Measurements from ENCODE around the gene HELZ2.
A peak's percentile ranks its signal among the peaks of the same experiment; 100 is the strongest.

HELZ2 gene

DNA sequence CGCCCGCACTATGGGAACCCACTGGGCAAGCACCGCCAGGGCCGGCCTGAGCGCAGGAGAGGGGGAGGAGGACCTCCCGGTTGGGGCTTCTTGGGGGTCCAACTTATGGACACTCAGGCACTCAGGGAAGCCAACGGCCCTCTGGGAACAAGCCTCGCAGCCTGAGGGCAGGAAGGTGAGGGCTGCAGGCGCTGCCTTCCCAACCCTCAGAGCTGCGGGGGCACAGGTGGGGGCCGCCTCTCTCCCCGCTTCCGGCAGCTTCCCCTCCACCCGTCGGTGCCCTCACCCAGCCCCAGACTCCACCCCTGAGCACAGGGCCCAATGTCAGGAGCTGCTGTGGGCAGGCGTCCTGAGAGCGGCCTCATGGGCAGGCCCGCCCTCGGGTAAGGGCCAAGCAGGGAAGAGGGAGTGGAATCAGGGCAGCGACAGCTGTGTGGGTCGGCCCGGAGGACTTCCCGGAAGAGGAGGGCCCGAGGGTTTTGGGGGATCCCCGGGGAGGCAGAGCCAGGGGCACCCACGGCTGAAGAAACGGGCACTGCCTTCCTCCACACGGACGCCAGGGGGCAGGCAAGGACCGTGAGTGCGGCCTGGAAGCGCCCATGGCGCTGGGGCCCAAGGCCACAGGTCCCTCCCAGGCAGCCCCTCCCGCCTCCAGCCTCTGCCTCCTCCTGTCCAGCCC lies 36.4 kb downstream of the HELZ2 start:
- H3K4me1 ChIP-seq (ENCODE audit: control insufficient read depth, low read length): peaks cover 25% of the 10 kb centered on the region
- H3F3A ChIP-seq (ENCODE audit: control insufficient read depth, insufficient read depth): no peaks in the 10 kb centered on the region
- no peaks in the 10 kb centered on the region for H3K9me3 ChIP-seq (ENCODE audit: control insufficient read depth, insufficient read depth, low read length)
- H3K27ac ChIP-seq (ENCODE audit: low read depth, low read length): peak overlapping the region; percentile 36
- H3K4me2 ChIP-seq (ENCODE audit: low read length): peak overlapping the region; percentile 95
- TF ChIP-seq EZH2phosphoT487 (IDR thresholded peaks at IDR 0.05; ENCODE audit: borderline replicate concordance, low read length): no peak
- peak; percentile 94 for TF ChIP-seq CTCF (IDR thresholded peaks at IDR 0.05; ENCODE audit: low read depth, low read length, poor library complexity, severe bottlenecking)
- H4K20me1 ChIP-seq (ENCODE audit: control insufficient read depth, insufficient read depth, low read depth, low read length): no peaks in the 10 kb centered on the region
- H3K9me2 ChIP-seq (replicated peaks; ENCODE audit: control insufficient read depth, low read length): no peaks in the 10 kb centered on the region
- peak overlapping the region; percentile 73 for H3K4me3 ChIP-seq (ENCODE audit: low read length)
- H3K27me3 ChIP-seq (ENCODE audit: control insufficient read depth, low read length): no peaks in the 10 kb centered on the region
- H3K79me2 ChIP-seq (ENCODE audit: control insufficient read depth, low read length): no peaks in the 10 kb centered on the region
- no peaks in the 10 kb centered on the region for H3K36me3 ChIP-seq (ENCODE audit: control insufficient read depth, low read length)

GRCh38 chr20:63536997-63537524 lies 37.0 kb downstream of the HELZ2 start, which contains the start of gene PTK6:
TSS of gene PTK6 (minus strand) at chr20:63537376. CDS start at chr20:63537314, 62 bp downstream.
- H3K9me3 ChIP-seq (ENCODE audit: control insufficient read depth, insufficient read depth, low read length): no peaks in the 10 kb centered on the region
- no peaks in the 10 kb centered on the region for H3K79me2 ChIP-seq (ENCODE audit: control insufficient read depth, low read length)
- H3K4me2 ChIP-seq (ENCODE audit: low read length): peak within 1 kb of the TSS; percentile 95
- H3K4me3 ChIP-seq (ENCODE audit: low read length): peak within 1 kb of the TSS; percentile 73
- no peaks in the 10 kb centered on the region for H4K20me1 ChIP-seq (ENCODE audit: control insufficient read depth, insufficient read depth, low read depth, low read length)
- H3K9me2 ChIP-seq (replicated peaks; ENCODE audit: control insufficient read depth, low read length): no peaks in the 10 kb centered on the region
- no peaks in the 10 kb centered on the region for H3K27me3 ChIP-seq (ENCODE audit: control insufficient read depth, low read length)
- TF ChIP-seq EZH2phosphoT487 (IDR thresholded peaks at IDR 0.05; ENCODE audit: borderline replicate concordance, low read length) (no peak), CTCF (IDR thresholded peaks at IDR 0.05; ENCODE audit: low read depth, low read length, poor library complexity, severe bottlenecking) (no peak)
- no peaks in the 10 kb centered on the region for H3F3A ChIP-seq (ENCODE audit: control insufficient read depth, insufficient read depth)
- H3K27ac ChIP-seq (ENCODE audit: low read depth, low read length): peak within 1 kb of the TSS; percentile 36
- H3K4me1 ChIP-seq (ENCODE audit: control insufficient read depth, low read length): peaks cover 25% of the 10 kb centered on the region
- H3K36me3 ChIP-seq (ENCODE audit: control insufficient read depth, low read length): no peaks in the 10 kb centered on the region

GRCh38 chr20:63536241-63536977 lies 37.6 kb downstream of the HELZ2 start:
- H3K27me3 ChIP-seq (ENCODE audit: control insufficient read depth, low read length): no peaks in the 10 kb centered on the region
- peaks cover 25% of the 10 kb centered on the region for H3K4me1 ChIP-seq (ENCODE audit: control insufficient read depth, low read length)
- H3K36me3 ChIP-seq (ENCODE audit: control insufficient read depth, low read length): no peaks in the 10 kb centered on the region
- no peak overlapping the region for H3K27ac ChIP-seq (ENCODE audit: low read depth, low read length)
- H3K9me2 ChIP-seq (replicated peaks; ENCODE audit: control insufficient read depth, low read length): no peaks in the 10 kb centered on the region
- TF ChIP-seq CTCF (IDR thresholded peaks at IDR 0.05; ENCODE audit: low read depth, low read length, poor library complexity, severe bottlenecking): no peak
- no peak for TF ChIP-seq EZH2phosphoT487 (IDR thresholded peaks at IDR 0.05; ENCODE audit: borderline replicate concordance, low read length)
- no peak overlapping the region for H3K4me3 ChIP-seq (ENCODE audit: low read length)
- H3K79me2 ChIP-seq (ENCODE audit: control insufficient read depth, low read length): no peaks in the 10 kb centered on the region
- H3K4me2 ChIP-seq (ENCODE audit: low read length): peak overlapping the region; percentile 95
- H3K9me3 ChIP-seq (ENCODE audit: control insufficient read depth, insufficient read depth, low read length): no peaks in the 10 kb centered on the region
- no peaks in the 10 kb centered on the region for H4K20me1 ChIP-seq (ENCODE audit: control insufficient read depth, insufficient read depth, low read depth, low read length)
- no peaks in the 10 kb centered on the region for H3F3A ChIP-seq (ENCODE audit: control insufficient read depth, insufficient read depth)

Data from DOHH2 (cell line).